Activated CD8-positive, alpha-beta T cell treated with anti-CD3 and anti-CD28 coated beads for 36 hours (primary cell): ENCODE results near the gene CYBC1. TPM values are rescaled to one million over a fixed set of nuclear protein-coding genes. Genes with fewer than 3 reads are reported as not detected.
"Not testable (repeated sequence)": the region's sequence is repeated elsewhere in the genome, so short reads cannot be mapped to it uniquely, and the experiment has no call there.

ENCODE experiments used
- ATAC-seq: fragments of 200-7000 bp; cut with Tn5 transposase; one replicate; pipeline ENCODE4 v1.10.0; 2021; ENCODE audit warnings: mild to moderate bottlenecking, moderate library complexity
- CTCF ChIA-PET: fragments of 350-600 bp; sonication (Branson Sonifier 250); formaldehyde crosslinking; loops from one replicate; lab custom pipeline; 2021; ENCODE audit warnings: antibody characterized with exemption; lab: Charles Lee
- POLR2A ChIA-PET: fragments of 350-600 bp; sonication (Branson Sonifier 250); formaldehyde crosslinking; loops from one replicate; lab custom pipeline; 2021; ENCODE audit warnings: antibody characterized with exemption; lab: Charles Lee
- DNase-seq: peaks from one replicate; pipeline ENCODE4 v3.0.0-alpha.2; 2020
- H3K27ac Mint-ChIP-seq: one replicate; pipeline ENCODE4 v1.8.0; 2021; ENCODE audit warnings: mild to moderate bottlenecking, mixed read lengths
- H3K27me3 Mint-ChIP-seq: one replicate; pipeline ENCODE4 v1.8.0; 2021; ENCODE audit warnings: mixed read lengths
- H3K36me3 Mint-ChIP-seq: one replicate; pipeline ENCODE4 v1.8.0; 2021; ENCODE audit warnings: low read depth, mixed read lengths
- H3K4me1 Mint-ChIP-seq: one replicate; pipeline ENCODE4 v1.8.0; 2021; ENCODE audit warnings: low read depth, mixed read lengths
- H3K4me3 Mint-ChIP-seq: one replicate; pipeline ENCODE4 v1.8.0; 2021; ENCODE audit warnings: mild to moderate bottlenecking, moderate library complexity, mixed read lengths
- H3K9me3 Mint-ChIP-seq: one replicate; pipeline ENCODE4 v1.8.0; 2021; ENCODE audit warnings: mixed read lengths
- intact Hi-C: fragments of 100-400 bp; cut with micrococcal nuclease; formaldehyde crosslinking; loops from one replicate; pipeline ENCODE4 v1.10.0; 2022
- total RNA-seq, 2 experiments: library from RNA; stranded (reverse); gene quantifications; one replicate each; pipeline ENCODE4 v1.2.3, GENCODE V29; 2021
- TF ChIP-seq, protein P1 (sequence below): fragments of 200-600 bp; IDR thresholded peaks from one replicate; pipeline ENCODE4 v1.8.0; 2022; ENCODE audit warnings: antibody characterized with exemption, mild to moderate bottlenecking

CYBC1 gene
- total RNA-seq, 2 experiments from 2014 or later = 189 to 192 TPM

DNA sequence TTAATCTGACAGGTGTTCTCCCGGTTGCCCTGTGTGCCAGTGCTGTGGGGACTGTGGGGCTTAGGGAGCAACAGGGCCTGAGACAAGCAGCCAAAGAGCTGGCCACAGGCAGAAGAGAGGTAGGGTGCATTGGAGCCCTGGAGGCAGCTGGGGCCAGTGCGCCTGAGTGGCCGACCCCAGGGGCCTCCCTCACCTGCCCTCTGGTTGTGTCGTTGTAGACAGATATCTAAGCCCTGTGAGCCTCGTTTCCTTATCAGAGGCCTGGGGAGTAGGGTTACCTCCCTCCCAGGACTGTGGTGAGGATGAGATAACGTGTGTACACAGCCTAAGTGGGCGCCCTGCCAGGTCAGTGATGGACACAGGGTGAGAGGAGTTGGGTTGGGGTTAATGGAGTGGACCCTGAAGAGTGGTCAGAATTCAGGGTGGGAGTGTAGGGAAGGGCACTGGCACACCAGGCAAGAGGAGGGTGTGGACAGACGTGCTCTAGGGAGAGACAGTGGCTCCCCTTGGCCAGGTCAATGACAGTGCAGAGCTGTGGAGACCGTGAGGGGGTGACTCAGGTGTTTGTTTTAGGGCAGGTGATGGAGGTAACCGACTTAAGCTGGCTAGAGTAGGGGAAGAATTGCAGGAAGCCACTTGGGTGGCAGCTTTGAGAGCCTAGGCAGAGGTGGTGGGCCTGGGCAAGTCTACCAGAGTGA lies 11.4 kb upstream of the CYBC1 start:
- ChIA-PET CTCF (interaction anchor here (1.3 to 1.6 kb wide), 2 partner anchors 92 to 162 kb away, joined by 3 to 5 read pairs; no protein-coding TSS in a partner anchor), POLR2A (interaction anchor here (1.0 kb wide), 2 partner anchors 13 to 23 kb away, joined by 3 to 4 read pairs; no protein-coding TSS in a partner anchor)
- Mint-ChIP-seq H3K27ac (no peak overlapping the region), H3K4me3 (no peak overlapping the region), H3K27me3 (no peaks in the 10 kb centered on the region), H3K9me3 (no peaks in the 10 kb centered on the region), H3K36me3 (peaks cover 27% of the 10 kb centered on the region), H3K4me1 (peaks cover 17% of the 10 kb centered on the region)
- TF ChIP-seq, protein P1, sequence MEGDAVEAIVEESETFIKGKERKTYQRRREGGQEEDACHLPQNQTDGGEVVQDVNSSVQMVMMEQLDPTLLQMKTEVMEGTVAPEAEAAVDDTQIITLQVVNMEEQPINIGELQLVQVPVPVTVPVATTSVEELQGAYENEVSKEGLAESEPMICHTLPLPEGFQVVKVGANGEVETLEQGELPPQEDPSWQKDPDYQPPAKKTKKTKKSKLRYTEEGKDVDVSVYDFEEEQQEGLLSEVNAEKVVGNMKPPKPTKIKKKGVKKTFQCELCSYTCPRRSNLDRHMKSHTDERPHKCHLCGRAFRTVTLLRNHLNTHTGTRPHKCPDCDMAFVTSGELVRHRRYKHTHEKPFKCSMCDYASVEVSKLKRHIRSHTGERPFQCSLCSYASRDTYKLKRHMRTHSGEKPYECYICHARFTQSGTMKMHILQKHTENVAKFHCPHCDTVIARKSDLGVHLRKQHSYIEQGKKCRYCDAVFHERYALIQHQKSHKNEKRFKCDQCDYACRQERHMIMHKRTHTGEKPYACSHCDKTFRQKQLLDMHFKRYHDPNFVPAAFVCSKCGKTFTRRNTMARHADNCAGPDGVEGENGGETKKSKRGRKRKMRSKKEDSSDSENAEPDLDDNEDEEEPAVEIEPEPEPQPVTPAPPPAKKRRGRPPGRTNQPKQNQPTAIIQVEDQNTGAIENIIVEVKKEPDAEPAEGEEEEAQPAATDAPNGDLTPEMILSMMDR = no peak
- ATAC-seq (no peak), DNase-seq (no peak)
- intact Hi-C loops = no loop called here

DNA sequence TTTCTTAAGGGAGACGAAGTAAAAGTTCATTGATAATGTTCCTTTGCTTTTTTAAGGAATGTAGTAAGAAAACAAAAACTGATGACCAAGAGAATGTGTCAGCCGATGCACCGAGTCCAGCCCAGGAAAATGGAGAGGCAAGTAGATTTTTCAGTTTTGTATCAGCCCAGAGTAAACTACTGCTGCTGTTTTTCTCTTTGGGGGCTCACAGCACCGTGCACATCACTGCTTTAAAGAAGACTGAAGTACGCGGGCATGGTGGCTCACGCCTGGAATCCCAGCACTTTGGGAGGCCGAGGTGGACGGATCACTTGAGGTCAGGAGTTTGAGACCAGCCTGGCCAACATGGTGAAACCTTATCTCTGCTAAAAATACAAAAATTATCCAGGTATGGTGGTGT lies 9.4 kb upstream of the CYBC1 start:
- H3K4me1 Mint-ChIP-seq = peaks cover 20% of the 10 kb centered on the region
- DNase-seq, H3K27ac Mint-ChIP-seq, intact Hi-C loops, CTCF ChIA-PET, H3K9me3 Mint-ChIP-seq, H3K27me3 Mint-ChIP-seq, ATAC-seq: not testable (repeated sequence)
- peak overlapping the region; percentile 3 for H3K4me3 Mint-ChIP-seq
- POLR2A ChIA-PET = interaction anchor here (1.1 to 3.2 kb wide), 3 partner anchors 11 to 231 kb away, joined by 3 to 27 read pairs (median 4); no protein-coding TSS in a partner anchor
- peaks cover 20% of the 10 kb centered on the region for H3K36me3 Mint-ChIP-seq

DNA sequence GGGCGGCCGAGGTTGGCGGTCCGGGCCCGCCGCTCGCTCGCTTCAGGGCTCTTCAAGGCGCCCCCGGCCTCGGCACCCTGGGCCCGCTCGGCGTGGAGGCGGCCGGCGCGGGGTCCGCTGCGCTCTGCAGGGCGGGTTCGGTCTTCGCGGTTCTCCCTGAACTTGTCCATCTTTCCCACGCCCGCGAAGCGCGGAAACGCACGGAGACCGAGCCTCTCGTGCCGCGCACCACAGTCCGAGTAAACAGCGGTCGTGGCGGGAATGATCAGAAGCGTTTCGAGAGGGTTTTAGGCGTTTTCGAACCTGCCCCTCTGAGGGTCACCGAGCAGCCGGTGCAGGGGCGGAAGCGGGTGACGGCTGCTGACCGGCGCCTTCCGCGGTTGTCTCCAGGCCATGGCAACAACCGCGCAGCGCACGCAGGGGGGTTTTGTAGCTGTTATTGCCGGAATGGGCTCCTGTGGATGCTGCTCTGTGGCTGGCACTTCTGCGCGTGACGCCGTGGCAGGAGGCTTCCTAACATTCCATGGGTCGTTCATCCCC lies 8.4 kb upstream of the CYBC1 start:
- H3K36me3 Mint-ChIP-seq = peaks cover 14% of the 10 kb centered on the region
- H3K27me3 Mint-ChIP-seq = no peaks in the 10 kb centered on the region
- no peaks in the 10 kb centered on the region for H3K9me3 Mint-ChIP-seq
- POLR2A ChIA-PET = interaction anchor here (3.2 kb wide), 1 partner anchor 10 kb away, joined by 27 read pairs; no protein-coding TSS in a partner anchor
- peak overlapping the region; percentile 79 for H3K4me3 Mint-ChIP-seq
- CTCF ChIA-PET = no interaction called here
- ATAC-seq (no peak), DNase-seq (peak; percentile 45)
- intact Hi-C loops = no loop called here
- peak overlapping the region; percentile 78 for H3K27ac Mint-ChIP-seq
- H3K4me1 Mint-ChIP-seq = peaks cover 17% of the 10 kb centered on the region
- TF ChIP-seq, protein P1 = no peak

DNA sequence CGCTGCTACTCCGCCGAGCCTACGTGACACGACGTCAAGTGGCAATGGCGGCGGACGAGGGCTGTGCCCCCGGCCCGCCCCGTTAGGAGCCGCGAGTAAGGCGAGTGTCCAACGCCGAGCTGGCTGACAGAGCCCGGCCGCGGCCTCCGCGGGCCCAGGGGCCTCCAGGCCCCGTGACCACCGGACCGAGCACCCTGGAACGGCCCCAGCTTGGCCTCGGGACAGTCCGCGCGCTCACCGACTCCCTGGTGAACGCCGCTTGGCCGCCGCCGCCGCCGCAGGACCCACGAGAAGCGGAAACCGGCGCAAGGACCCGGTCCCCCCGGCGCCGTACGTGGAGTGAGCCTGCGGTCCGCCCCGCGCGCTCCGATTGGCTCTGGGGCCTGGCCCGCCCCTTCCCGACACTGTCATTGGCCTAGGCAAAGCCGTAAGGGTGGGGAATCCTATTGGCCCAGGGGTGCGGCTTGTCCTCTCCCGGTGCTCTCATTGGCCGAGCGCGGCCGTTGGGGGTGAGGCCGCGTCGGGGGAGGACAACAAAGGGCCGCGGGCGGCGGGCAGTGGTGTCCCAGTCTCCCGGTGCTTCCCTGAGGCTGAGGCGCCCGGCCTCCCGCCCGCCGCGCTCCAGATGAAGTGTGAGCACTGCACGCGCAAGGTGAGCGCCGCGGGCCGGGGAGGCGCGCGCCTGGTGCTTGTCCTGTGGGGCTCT lies 7.8 kb upstream of the CYBC1 start, which contains the start of gene NARF:
Gene NARF (plus strand): TSS at position 563 of the 706 bp plus-strand sequence. CDS start 63 bp downstream, at position 626.
- peak; percentile 98 for ATAC-seq
- peak; percentile 97 for DNase-seq
- TF ChIP-seq, protein P1 = no peak
- Mint-ChIP-seq H3K36me3 (peaks cover 7% of the 10 kb centered on the region), H3K27me3 (no peaks in the 10 kb centered on the region), H3K9me3 (no peaks in the 10 kb centered on the region), H3K4me1 (peaks cover 17% of the 10 kb centered on the region), H3K4me3 (peak within 1 kb of the TSS; percentile 79), H3K27ac (peak within 1 kb of the TSS; percentile 95)
- POLR2A ChIA-PET = interaction anchor here (0.7 to 3.2 kb wide), 8 partner anchors 9 to 258 kb away, joined by 3 to 27 read pairs (median 4); partner anchors contain the start of genes FN3KRP and FOXK2
- intact Hi-C loops = no loop called here
- CTCF ChIA-PET = no interaction called here

DNA sequence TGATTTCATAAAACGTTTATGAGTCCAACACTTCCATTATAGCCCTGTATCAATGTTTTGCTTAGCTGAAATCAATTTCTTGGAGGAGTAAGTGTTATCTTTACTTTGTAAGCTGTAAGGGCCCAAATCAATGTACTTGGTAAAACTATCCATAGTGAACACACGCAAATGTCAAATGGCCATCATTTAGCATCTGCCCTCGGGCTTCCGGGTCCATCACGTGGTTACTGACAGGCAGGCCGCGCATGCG lies 7.3 kb upstream of the CYBC1 start:
- DNase-seq (no peak), ATAC-seq (no peak)
- H3K36me3 Mint-ChIP-seq = peaks cover 5% of the 10 kb centered on the region
- peak overlapping the region; percentile 95 for H3K27ac Mint-ChIP-seq
- TF ChIP-seq, protein P1 = no peak
- no peaks in the 10 kb centered on the region for H3K9me3 Mint-ChIP-seq
- ChIA-PET CTCF (interaction anchor here (1.4 kb wide), 1 partner anchor 33 kb away, joined by 5 read pairs; no protein-coding TSS in a partner anchor), POLR2A (interaction anchor here (0.7 to 3.2 kb wide), 11 partner anchors 8 to 258 kb away, joined by 3 to 27 read pairs (median 4); partner anchors contain the start of genes FN3KRP and FOXK2)
- peak overlapping the region; percentile 79 for H3K4me3 Mint-ChIP-seq
- H3K4me1 Mint-ChIP-seq = peaks cover 17% of the 10 kb centered on the region
- H3K27me3 Mint-ChIP-seq = no peaks in the 10 kb centered on the region
- intact Hi-C loops = no loop called here
